22Rv1 (cell line): Measurements from ENCODE around the gene MRPL41.

Source experiments
- ZFX ChIP-seq: fragments of 450-650 bp; IDR thresholded peaks from 2 replicates; pipeline ENCODE4 v1.6.1; 2017; ENCODE audit warnings: antibody characterized with exemption, borderline replicate concordance
- TF ChIP-seq, protein P1 (sequence below): fragments of 450-650 bp; IDR thresholded peaks from 2 replicates; pipeline ENCODE4 v1.5.1; 2017; ENCODE audit warnings: mild to moderate bottlenecking

DNA sequence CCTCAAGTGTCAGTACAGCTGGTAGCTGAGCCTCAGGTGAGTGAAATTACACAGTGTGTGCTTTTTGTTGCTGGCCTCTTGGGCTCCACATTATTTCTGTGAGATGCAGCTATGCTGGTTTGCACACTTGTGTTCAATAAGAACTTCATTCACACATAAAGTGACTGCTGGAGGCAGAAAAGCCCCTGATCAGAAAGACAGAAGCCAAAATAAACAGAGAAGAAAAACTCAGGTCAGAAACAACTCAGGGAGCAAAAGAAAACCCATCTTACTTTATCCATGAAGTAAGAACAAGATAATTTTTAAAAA is 16.6 kb upstream of the MRPL41 start:
- TF ChIP-seq, protein P1, sequence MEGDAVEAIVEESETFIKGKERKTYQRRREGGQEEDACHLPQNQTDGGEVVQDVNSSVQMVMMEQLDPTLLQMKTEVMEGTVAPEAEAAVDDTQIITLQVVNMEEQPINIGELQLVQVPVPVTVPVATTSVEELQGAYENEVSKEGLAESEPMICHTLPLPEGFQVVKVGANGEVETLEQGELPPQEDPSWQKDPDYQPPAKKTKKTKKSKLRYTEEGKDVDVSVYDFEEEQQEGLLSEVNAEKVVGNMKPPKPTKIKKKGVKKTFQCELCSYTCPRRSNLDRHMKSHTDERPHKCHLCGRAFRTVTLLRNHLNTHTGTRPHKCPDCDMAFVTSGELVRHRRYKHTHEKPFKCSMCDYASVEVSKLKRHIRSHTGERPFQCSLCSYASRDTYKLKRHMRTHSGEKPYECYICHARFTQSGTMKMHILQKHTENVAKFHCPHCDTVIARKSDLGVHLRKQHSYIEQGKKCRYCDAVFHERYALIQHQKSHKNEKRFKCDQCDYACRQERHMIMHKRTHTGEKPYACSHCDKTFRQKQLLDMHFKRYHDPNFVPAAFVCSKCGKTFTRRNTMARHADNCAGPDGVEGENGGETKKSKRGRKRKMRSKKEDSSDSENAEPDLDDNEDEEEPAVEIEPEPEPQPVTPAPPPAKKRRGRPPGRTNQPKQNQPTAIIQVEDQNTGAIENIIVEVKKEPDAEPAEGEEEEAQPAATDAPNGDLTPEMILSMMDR = peak; percentile 36
- TF ChIP-seq ZFX = no peak
